OCI-LY3 (cell line): ENCODE results near the gene MACROD2.

Source experiments
- EZH2phosphoT487 ChIP-seq: fragments of 200-600 bp; shearing (Covaris generic); IDR thresholded peaks from 2 replicates; pipeline ENCODE4 v1.6.1; 2018; ENCODE audit warnings: antibody characterized with exemption, mixed run types, low read depth
- TF ChIP-seq, protein P1 (sequence below): fragments of 200-600, 300-600 bp; sonication (generic); IDR thresholded peaks from 2 replicates; pipeline ENCODE4 v1.5.1; 2014; ENCODE audit warnings: antibody characterized with exemption, low read length, low read depth

DNA sequence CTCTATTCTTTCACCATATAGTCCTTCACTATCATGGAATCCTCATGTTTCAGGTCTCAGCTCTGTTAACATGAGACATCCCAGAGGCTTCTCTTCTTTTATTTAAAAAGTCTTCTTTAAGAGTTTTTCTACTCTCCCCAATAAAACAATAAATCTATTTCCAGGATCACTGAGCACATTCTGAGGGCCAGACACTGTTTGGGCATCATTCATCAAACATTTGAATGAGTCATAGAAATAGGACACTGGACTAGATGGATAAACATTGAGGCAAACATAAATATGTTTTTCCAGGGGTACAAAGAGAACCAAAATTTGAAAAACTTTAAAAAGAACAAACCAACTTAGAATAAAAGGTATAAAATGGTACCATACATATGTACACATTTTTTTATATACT, 2023.6 kb downstream of the MACROD2 start:
- TF ChIP-seq, protein P1, sequence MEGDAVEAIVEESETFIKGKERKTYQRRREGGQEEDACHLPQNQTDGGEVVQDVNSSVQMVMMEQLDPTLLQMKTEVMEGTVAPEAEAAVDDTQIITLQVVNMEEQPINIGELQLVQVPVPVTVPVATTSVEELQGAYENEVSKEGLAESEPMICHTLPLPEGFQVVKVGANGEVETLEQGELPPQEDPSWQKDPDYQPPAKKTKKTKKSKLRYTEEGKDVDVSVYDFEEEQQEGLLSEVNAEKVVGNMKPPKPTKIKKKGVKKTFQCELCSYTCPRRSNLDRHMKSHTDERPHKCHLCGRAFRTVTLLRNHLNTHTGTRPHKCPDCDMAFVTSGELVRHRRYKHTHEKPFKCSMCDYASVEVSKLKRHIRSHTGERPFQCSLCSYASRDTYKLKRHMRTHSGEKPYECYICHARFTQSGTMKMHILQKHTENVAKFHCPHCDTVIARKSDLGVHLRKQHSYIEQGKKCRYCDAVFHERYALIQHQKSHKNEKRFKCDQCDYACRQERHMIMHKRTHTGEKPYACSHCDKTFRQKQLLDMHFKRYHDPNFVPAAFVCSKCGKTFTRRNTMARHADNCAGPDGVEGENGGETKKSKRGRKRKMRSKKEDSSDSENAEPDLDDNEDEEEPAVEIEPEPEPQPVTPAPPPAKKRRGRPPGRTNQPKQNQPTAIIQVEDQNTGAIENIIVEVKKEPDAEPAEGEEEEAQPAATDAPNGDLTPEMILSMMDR = no peak
- TF ChIP-seq EZH2phosphoT487 = no peak
